GM19035 (cell line): ENCODE data around the gene RAD51B.
A peak's percentile ranks its signal among the peaks of the same experiment; 100 is the strongest.
"Not testable (repeated sequence)": the region's sequence is repeated elsewhere in the genome, so short reads cannot be mapped to it uniquely, and the experiment has no call there.

Source experiments
- ATAC-seq: cut with Tn5 transposase; IDR thresholded peaks from one replicate; pipeline ENCODE4 v1.9.1; 2021; ENCODE audit not compliant: unreplicated experiment

Gene RAD51B

GRCh38 chr14:68166731-68167382 is 347.3 kb downstream of the RAD51B start:
- no peak for ATAC-seq

- no peak for ATAC-seq
Measured at GRCh38 chr14:68167383-68168087, 348.0 kb downstream of the RAD51B start.

GRCh38 chr14:68168460-68169109 is 349.0 kb downstream of the RAD51B start:
- ATAC-seq: no peak

GRCh38 chr14:68172216-68172615 is 352.6 kb downstream of the RAD51B start:
- no peak for ATAC-seq

GRCh38 chr14:68172627-68173026 is 353.0 kb downstream of the RAD51B start:
- no peak for ATAC-seq

GRCh38 chr14:68173227-68173972 is 353.8 kb downstream of the RAD51B start:
- ATAC-seq: no peak

GRCh38 chr14:68174446-68174845 is 354.9 kb downstream of the RAD51B start:
- no peak for ATAC-seq

GRCh38 chr14:68176687-68177086 is 357.1 kb downstream of the RAD51B start:
- ATAC-seq: no peak

- ATAC-seq: no peak
Measured at GRCh38 chr14:68177728-68178127, 358.1 kb downstream of the RAD51B start.

GRCh38 chr14:68178282-68178681 is 358.7 kb downstream of the RAD51B start:
- ATAC-seq: no peak

- ATAC-seq: no peak
Measured at GRCh38 chr14:68181519-68182326, 362.1 kb downstream of the RAD51B start.

- ATAC-seq: peak; percentile 60
Measured at GRCh38 chr14:68182492-68182891, 362.9 kb downstream of the RAD51B start.

GRCh38 chr14:68186500-68187276 is 367.1 kb downstream of the RAD51B start:
- not testable (repeated sequence) for ATAC-seq

- ATAC-seq: no peak
Measured at GRCh38 chr14:68188174-68188573, 368.6 kb downstream of the RAD51B start.

GRCh38 chr14:68190032-68190431 is 370.5 kb downstream of the RAD51B start:
- ATAC-seq: no peak

GRCh38 chr14:68191567-68192321 is 372.2 kb downstream of the RAD51B start:
- no peak for ATAC-seq

GRCh38 chr14:68192935-68193334 is 373.4 kb downstream of the RAD51B start:
- ATAC-seq: no peak

GRCh38 chr14:68193970-68194681 is 374.5 kb downstream of the RAD51B start:
- ATAC-seq: no peak
